H7 (cell line): ENCODE data around the gene GLE1. TPM values are rescaled to one million over a fixed set of nuclear protein-coding genes. Genes with fewer than 3 reads are reported as not detected.
"Not testable (repeated sequence)": the region's sequence is repeated elsewhere in the genome, so short reads cannot be mapped to it uniquely, and the experiment has no call there.

Experiments used
- DNase-seq: peaks from one replicate; pipeline ENCODE4 v3.0.0; 2012
- H3K27me3 ChIP-seq: 2 replicates; pipeline ENCODE4 v1.6.0; 2011; ENCODE audit warnings: mild to moderate bottlenecking, low read length; ENCODE audit not compliant: control insufficient read depth, insufficient read depth
- H3K36me3 ChIP-seq: replicated peaks from 2 replicates; pipeline ENCODE4 v1.5.1; 2011; ENCODE audit warnings: low read length; ENCODE audit not compliant: control insufficient read depth, insufficient read depth
- H3K4me3 ChIP-seq: 2 replicates; pipeline ENCODE4 v1.5.1; 2011; ENCODE audit warnings: low read depth, mild to moderate bottlenecking, control low read depth, low read length, moderate library complexity; ENCODE audit not compliant: insufficient read depth
- total RNA-seq: library from RNA; depleted of rRNA; stranded (reverse); fragments of >200 nt; shearing (Covaris generic); gene quantifications from 2 replicates; pipeline ENCODE4 v1.2.3, GENCODE V29; 2014

The GLE1 gene
- total RNA-seq, 1 experiment from 2014 or later, result 21.2 TPM

GRCh38 chr9:128484686-128485413 is 19.7 kb upstream of the GLE1 start:
- peaks cover 7% of the 10 kb centered on the region for H3K36me3 ChIP-seq
- DNase-seq, result peak; percentile 65
- no peaks in the 10 kb centered on the region for H3K27me3 ChIP-seq
- H3K4me3 ChIP-seq, result no peak overlapping the region

- H3K4me3 ChIP-seq, result no peak overlapping the region
- peaks cover 7% of the 10 kb centered on the region for H3K36me3 ChIP-seq
- peak; percentile 62 for DNase-seq
- no peaks in the 10 kb centered on the region for H3K27me3 ChIP-seq
These were observed 19.1 kb upstream of the GLE1 start for GRCh38 chr9:128485414-128485855.

DNA sequence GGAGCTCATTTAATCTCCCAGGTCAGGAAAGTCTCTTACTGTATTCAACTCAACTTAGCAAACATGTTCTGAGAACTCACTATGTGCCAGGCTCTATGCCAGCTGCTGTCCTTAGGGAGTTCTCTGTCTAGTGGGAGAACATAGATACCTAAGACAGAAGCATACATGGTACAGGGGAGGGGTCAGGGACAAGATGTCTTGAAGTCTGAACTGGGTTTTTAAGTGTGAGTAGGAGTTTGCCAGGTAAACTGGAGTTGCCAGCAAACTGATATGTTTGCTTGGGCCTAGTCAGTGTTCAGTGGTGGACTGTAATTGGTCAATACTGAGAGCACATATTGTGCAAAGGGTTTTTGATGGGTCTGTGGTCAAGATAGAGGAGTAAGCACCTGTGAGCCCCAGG is 18.3 kb upstream of the GLE1 start:
- no peak for DNase-seq
- H3K27me3 ChIP-seq, result no peaks in the 10 kb centered on the region
- peaks cover 7% of the 10 kb centered on the region for H3K36me3 ChIP-seq
- H3K4me3 ChIP-seq, result no peak overlapping the region

- Histone ChIP-seq H3K27me3 (no peaks in the 10 kb centered on the region), H3K36me3 (peaks cover 18% of the 10 kb centered on the region), H3K4me3 (no peak overlapping the region)
- peak; percentile 6 for DNase-seq
These were observed 11.1 kb upstream of the GLE1 start for GRCh38 chr9:128493424-128493823.

DNA sequence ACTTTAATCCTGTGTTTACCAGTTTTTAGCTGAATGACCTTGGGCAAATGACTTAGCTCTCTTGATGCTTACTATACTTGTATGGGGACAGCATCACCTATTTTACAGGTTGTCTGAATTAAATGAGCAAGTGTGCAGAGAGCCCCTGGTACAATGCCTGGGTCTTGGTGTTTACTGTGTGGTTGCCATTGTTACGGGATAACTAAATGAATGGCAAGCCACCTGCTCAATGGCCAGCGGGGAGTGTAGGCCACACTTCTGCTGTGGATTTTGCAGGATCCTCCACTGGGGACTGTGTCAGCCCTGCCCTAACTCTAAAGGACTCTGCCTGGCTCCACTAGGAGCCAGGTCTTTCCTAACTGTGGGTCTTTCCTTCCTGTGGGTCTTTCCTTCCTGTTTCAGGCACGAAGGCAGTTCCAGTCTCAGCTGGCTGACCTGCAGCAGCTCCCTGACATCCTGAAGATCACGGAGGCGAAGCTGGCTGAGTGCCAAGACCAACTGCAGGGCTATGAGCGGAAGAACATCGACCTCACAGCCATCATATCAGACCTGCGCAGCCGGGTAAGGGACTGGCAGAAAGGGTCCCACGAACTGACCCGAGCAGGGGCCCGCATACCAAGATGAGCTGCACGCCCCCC is 10.3 kb upstream of the GLE1 start:
- Histone ChIP-seq H3K36me3 (peaks cover 23% of the 10 kb centered on the region), H3K4me3 (no peak overlapping the region), H3K27me3 (no peaks in the 10 kb centered on the region)
- peak; percentile 13 for DNase-seq

DNA sequence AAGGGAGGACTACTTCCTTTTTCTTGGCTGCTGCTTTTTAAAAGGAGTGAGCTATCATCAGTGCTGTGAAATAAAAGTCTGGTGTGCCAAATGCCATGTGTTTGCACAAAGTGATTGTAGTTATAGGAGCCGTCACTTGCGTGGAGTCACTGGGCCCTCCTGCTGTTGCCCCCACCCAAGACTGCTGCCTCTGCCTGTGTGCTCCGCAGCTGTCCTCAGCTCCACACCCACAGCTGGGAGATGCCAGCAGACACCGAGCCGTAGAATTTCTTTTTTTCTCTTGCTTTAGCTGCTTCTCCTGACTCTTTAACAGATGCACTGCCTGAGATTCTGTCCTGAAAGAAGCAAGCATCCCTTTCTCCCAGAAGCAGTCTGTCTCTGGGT is 9.8 kb upstream of the GLE1 start:
- no peak for DNase-seq
- no peaks in the 10 kb centered on the region for H3K27me3 ChIP-seq
- peaks cover 23% of the 10 kb centered on the region for H3K36me3 ChIP-seq
- no peak overlapping the region for H3K4me3 ChIP-seq

DNA sequence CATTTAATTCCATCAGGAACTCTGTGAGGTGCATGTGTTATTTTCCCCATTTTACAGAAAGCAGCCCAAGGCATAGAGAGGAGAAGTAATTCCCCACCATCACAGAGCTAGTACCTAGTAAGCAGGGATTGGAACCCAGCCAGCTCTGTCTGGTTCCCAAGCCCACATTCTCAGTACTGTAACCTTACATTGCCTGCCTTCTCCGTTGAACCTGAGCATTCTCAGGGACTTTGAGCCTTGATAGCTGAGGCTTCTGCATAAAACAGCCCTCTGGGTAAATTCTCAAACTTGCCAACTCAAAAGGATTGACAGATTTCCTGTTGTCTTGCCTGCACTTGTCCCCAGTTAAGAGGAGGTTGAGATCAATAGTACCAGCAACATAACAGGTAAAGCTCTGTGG is 9.2 kb upstream of the GLE1 start:
- no peaks in the 10 kb centered on the region for H3K27me3 ChIP-seq
- no peak for DNase-seq
- peaks cover 25% of the 10 kb centered on the region for H3K36me3 ChIP-seq
- no peak overlapping the region for H3K4me3 ChIP-seq

- Histone ChIP-seq H3K36me3 (peaks cover 25% of the 10 kb centered on the region), H3K4me3 (no peak overlapping the region), H3K27me3 (no peaks in the 10 kb centered on the region)
- peak; percentile 67 for DNase-seq
These were observed 8.6 kb upstream of the GLE1 start for GRCh38 chr9:128495804-128496417.

DNA sequence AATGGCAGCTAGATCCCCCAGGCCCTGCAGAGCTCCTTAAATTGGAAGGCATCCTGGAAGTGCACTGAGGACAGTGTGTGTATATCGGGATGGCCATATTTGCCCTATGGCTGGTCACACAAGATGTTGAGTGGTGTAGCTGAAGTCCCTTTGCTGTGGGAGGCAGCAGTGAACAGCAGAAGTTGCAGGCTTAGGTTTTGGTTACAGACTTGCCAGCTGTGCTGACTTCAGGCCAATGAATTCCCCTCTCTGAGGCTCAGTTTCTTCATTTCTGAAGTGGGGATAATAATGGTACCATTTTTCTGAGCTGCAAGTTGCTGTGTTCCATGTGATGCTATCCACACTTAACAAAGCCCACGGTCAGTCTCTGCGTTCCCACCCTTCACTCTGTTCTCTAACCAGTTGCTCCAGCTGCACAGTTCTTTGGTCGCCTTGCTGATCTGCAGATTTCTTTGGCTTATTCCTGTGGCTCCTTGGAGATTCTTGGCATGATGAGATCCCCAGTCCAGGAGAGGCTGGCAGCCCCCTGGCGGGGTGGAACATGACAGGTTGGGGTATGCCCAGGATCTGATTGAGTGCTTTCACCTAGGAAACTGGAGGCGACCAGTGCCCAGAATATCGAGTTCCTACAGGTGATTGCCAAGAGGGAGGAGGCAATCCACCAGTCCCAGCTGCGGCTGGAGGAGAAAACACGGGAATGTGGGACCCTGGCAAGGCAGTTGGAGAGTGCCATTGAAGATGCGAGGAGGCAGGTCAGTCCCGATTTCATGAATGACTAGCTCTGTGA is 6.5 kb upstream of the GLE1 start:
- DNase-seq, result peak; percentile 16
- H3K36me3 ChIP-seq, result peaks cover 25% of the 10 kb centered on the region
- H3K4me3 ChIP-seq, result no peak overlapping the region
- H3K27me3 ChIP-seq, result no peaks in the 10 kb centered on the region

GRCh38 chr9:128498911-128499310 is 5.6 kb upstream of the GLE1 start:
- H3K4me3 ChIP-seq, result no peak overlapping the region
- H3K36me3 ChIP-seq, result peaks cover 25% of the 10 kb centered on the region
- no peaks in the 10 kb centered on the region for H3K27me3 ChIP-seq
- DNase-seq, result no peak

DNA sequence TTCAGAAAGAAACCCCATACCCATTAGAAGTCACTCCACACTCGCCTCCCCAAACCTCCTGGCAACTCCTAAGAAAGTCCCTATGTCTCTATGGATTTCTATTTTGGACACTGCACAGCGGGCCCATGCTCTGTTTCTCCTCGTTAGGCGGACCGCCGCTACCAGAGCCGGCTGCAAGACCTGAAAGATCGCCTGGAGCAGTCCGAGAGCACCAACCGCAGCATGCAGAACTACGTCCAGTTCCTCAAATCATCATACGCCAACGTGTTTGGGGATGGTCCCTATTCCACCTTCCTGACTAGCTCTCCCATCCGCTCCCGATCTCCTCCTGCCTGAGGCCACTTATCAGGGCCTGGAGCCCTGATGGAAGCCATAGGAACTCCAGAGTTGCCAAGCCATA is 4.6 kb upstream of the GLE1 start:
- Histone ChIP-seq H3K36me3 (peaks cover 17% of the 10 kb centered on the region), H3K4me3 (no peak overlapping the region), H3K27me3 (no peaks in the 10 kb centered on the region)
- peak; percentile 8 for DNase-seq

DNA sequence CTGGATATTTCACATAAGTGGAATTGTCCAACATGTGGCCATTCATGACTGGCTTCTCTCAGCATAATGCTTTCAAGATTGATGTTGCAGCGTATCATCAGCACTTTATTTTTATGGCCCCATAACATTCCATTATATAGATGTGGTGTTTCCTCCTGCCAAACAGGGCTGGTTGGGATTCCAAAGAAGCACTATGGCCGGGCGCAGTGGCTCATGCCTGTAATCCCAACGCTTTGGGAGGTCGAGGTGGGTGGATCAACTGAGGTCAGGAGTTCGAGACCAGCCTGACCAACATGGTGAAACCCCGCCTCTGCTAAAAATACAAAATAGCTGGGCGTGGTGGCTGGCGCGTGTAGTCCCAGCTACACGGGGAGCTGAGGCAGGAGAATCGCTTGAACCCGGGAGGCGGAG is 1.1 kb upstream of the GLE1 start:
- not testable (repeated sequence) for H3K27me3 ChIP-seq, DNase-seq, H3K36me3 ChIP-seq
- H3K4me3 ChIP-seq, result peak overlapping the region; percentile 91; the same call in 1 of the 2 replicates

- DNase-seq, result peak; percentile 54
- no peaks in the 10 kb centered on the region for H3K27me3 ChIP-seq
- H3K36me3 ChIP-seq, result peaks cover 6% of the 10 kb centered on the region; the same call in 1 of the 2 replicates
- H3K4me3 ChIP-seq, result peak overlapping the region; percentile 91; the same call in 1 of the 2 replicates
These were observed 649 bp upstream of the GLE1 start for GRCh38 chr9:128503870-128504269.

DNA sequence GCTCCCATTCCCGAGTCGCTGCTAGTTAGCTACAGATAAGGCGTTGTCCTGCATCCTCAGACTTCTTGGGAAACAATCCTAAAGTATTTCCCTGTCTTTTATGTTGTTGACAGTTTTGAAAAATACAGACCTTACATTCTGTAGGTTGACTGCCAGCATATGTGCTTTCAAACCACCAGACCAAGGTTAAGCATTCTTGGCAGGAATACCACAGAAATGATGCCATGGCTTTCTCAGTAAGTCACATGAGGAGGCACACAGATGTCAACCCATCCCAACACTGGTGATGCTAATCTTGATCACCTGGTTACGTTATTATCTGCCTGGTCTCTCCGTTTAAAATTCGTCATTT is 871 bp downstream of the GLE1 start:
- peaks cover 3% of the 10 kb centered on the region; the same call in 1 of the 2 replicates for H3K36me3 ChIP-seq
- DNase-seq, result no peak
- no peaks in the 10 kb centered on the region for H3K27me3 ChIP-seq
- peak overlapping the region; percentile 91 for H3K4me3 ChIP-seq
